Neutrophil (primary cell): Measurements from ENCODE around the gene DNMBP.

Experiments used
- H3K27ac ChIP-seq: fragments of 200-600 bp; sonication (generic); 2 replicates; pipeline ENCODE4 v1.5.1; 2016; ENCODE audit warnings: mild to moderate bottlenecking, moderate library complexity
- H3K27me3 ChIP-seq: fragments of 200-600 bp; sonication (generic); 2 replicates; pipeline ENCODE4 v1.6.0; 2016; ENCODE audit warnings: mild to moderate bottlenecking
- H3K36me3 ChIP-seq: fragments of 200-600 bp; sonication (generic); 2 replicates; pipeline ENCODE4 v1.5.1; 2017
- H3K4me1 ChIP-seq, 2 experiments: fragments of 200-600 bp in 1 of 2; sonication (generic) in 1 of 2; 1 replicate in 1 of 2; 2 replicates in 1 of 2; pipeline versions ENCODE4 v1.5.1 to v1.6.1; 2013 to 2016; ENCODE audit warnings: low read depth in 1 of 2, low read length in 1 of 2, mild to moderate bottlenecking in 1 of 2, moderate library complexity in 1 of 2; ENCODE audit not compliant: control insufficient read depth in 1 of 2, insufficient read depth in 1 of 2
- H3K4me3 ChIP-seq, 2 experiments: fragments of 200-600 bp in 1 of 2; sonication (generic) in 1 of 2; 1 replicate in 1 of 2; 2 replicates in 1 of 2; pipeline ENCODE4 v1.5.1; 2013 to 2016; ENCODE audit warnings: low read depth in 1 of 2, low read length in 1 of 2, mild to moderate bottlenecking in 1 of 2, moderate library complexity in 1 of 2
- H3K9me3 ChIP-seq: fragments of 200-600 bp; sonication (generic); 2 replicates; pipeline ENCODE4 v1.5.1; 2016
- TF ChIP-seq, protein P1 (sequence below): fragments of 200-600 bp; sonication (generic); IDR thresholded peaks from 2 replicates; pipeline ENCODE4 v1.5.1; 2016; ENCODE audit warnings: antibody characterized with exemption

DNMBP gene

DNA sequence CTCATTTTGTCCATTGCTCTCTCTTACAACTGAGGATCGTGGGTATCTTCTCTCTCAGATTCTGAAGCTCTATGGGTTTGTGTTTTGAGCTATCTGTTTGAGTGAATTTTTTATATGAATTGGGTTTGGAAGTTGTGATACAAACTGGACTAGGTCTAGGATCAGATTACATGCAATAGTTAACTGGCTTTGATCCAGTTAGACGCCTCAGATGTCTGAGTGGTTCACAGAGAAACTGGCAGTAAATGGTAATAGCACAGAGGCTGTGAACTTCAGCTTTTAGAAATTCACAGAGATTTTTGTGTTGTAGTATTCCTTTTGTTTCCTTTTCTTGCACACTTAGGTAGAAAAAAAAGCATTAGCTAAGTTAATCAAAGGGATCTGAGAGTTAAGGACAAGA, 12.7 kb upstream of the DNMBP start:
- H3K27me3 ChIP-seq: peaks cover 28% of the 10 kb centered on the region
- TF ChIP-seq, protein P1, sequence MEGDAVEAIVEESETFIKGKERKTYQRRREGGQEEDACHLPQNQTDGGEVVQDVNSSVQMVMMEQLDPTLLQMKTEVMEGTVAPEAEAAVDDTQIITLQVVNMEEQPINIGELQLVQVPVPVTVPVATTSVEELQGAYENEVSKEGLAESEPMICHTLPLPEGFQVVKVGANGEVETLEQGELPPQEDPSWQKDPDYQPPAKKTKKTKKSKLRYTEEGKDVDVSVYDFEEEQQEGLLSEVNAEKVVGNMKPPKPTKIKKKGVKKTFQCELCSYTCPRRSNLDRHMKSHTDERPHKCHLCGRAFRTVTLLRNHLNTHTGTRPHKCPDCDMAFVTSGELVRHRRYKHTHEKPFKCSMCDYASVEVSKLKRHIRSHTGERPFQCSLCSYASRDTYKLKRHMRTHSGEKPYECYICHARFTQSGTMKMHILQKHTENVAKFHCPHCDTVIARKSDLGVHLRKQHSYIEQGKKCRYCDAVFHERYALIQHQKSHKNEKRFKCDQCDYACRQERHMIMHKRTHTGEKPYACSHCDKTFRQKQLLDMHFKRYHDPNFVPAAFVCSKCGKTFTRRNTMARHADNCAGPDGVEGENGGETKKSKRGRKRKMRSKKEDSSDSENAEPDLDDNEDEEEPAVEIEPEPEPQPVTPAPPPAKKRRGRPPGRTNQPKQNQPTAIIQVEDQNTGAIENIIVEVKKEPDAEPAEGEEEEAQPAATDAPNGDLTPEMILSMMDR: no peak
- no peak overlapping the region for H3K27ac ChIP-seq
- H3K4me1 ChIP-seq: no peaks in the 10 kb centered on the region
- H3K36me3 ChIP-seq: no peaks in the 10 kb centered on the region
- H3K4me3 ChIP-seq: no peak overlapping the region
- no peaks in the 10 kb centered on the region for H3K9me3 ChIP-seq

DNA sequence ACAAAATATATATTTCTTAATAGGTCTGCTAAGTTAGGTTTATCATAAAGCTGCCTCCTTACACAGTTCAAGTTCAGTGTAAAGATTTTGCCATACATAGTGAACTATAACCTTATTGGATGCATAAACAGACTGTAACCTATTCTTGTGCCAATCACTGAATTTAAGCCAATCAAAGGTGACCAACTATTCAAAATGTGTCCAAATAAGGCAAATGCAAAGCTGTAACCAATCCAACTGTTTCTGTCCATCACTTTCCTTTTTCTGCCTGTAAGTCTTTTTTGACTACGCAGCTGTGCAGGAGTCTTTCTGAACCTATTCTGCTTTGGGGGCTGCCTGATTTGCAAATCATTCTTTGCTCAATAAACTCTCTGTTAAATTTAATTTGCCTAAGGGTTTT, 11.6 kb upstream of the DNMBP start:
- Histone ChIP-seq H3K27me3 (peaks cover 28% of the 10 kb centered on the region), H3K4me3 (no peak overlapping the region), H3K4me1 (no peaks in the 10 kb centered on the region), H3K27ac (no peak overlapping the region), H3K9me3 (no peaks in the 10 kb centered on the region), H3K36me3 (no peaks in the 10 kb centered on the region)
- TF ChIP-seq, protein P1: no peak

DNA sequence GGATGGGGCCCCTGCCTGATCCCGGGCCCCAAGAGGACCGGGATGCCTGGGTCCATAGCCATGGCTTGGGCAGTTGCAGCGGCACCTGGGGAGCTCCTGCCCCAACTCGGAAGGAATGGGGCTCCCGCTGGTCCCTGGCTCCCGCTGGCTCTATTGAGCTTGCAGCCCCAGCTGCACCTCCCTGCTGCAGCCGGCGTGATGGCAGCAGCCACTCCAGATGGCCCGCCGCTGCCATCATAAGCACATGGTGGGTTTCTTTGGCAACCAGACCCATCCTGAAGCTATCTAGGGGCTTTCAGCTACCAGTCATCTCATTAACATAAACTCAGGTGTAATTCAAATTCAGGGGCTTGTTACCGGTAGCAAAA, 11.1 kb upstream of the DNMBP start:
- Histone ChIP-seq H3K4me3 (no peak overlapping the region), H3K36me3 (no peaks in the 10 kb centered on the region), H3K9me3 (no peaks in the 10 kb centered on the region), H3K27ac (no peak overlapping the region), H3K27me3 (peaks cover 28% of the 10 kb centered on the region), H3K4me1 (no peaks in the 10 kb centered on the region)
- TF ChIP-seq, protein P1: no peak

DNA sequence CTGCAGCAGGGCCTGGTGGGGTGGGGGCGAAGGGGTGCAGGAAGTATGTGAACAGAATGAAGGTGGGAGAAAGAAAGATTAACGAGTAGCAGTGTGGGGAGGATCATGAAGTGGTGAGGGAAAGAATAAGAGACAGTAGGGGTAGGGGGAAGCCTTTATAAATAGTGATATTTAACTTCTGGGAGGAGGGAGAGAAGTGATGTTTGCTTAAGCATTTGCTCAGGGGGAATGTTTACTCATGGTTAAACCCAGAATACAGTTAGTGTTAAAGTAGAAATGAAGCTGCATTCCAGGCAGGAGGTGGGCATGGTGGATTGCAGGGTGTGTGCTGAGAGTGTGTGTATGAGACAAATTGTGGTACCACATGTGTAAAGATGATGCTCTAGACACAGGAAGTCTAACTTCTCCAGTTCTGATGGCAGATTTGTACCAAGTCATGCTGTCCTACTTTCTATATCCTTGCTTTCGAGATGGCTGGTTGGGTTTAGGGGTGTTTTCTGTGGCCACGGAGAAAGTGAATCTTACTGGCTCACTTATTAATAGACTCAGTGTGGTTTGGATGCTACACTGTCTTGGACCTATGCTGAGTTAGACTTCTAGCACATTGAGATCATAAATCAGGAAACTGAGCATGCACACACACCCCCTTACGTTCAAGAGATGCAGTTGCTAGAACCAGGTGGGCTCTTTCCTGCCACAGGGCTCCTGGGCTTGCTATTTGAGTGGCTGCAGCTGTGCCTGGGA, 10.6 kb upstream of the DNMBP start:
- Histone ChIP-seq H3K27me3 (peaks cover 28% of the 10 kb centered on the region), H3K4me3 (no peak overlapping the region), H3K4me1 (no peaks in the 10 kb centered on the region), H3K9me3 (no peaks in the 10 kb centered on the region), H3K36me3 (no peaks in the 10 kb centered on the region), H3K27ac (no peak overlapping the region)
- TF ChIP-seq, protein P1: no peak

DNA sequence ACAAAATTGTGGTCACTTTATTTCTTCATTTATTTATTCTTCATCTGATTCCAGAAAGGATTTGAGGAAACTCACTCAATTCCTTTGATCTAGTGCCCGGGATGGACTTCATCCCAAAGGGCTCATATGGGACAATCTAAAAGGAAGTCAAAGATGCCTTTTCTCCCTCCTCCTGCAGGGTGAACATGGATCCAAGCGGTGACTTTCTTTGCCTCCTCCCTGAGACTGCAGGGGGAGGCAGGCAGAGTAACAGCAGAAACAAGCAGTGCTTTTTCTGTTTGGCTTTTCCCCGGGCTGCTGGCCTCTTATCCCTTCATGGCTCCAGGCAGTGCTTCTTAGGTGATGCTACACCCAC, 10.0 kb upstream of the DNMBP start:
- Histone ChIP-seq H3K4me1 (no peaks in the 10 kb centered on the region), H3K27me3 (peaks cover 28% of the 10 kb centered on the region), H3K4me3 (no peak overlapping the region), H3K9me3 (no peaks in the 10 kb centered on the region), H3K36me3 (no peaks in the 10 kb centered on the region), H3K27ac (no peak overlapping the region)
- TF ChIP-seq, protein P1: no peak
